GM18502 (cell line): ENCODE results near the gene SERAC1.
"Not testable (repeated sequence)": the region's sequence is repeated elsewhere in the genome, so short reads cannot be mapped to it uniquely, and the experiment has no call there.

ENCODE experiments used
- ATAC-seq: cut with Tn5 transposase; IDR thresholded peaks from one replicate; pipeline ENCODE4 v1.9.1; 2021; ENCODE audit warnings: mild to moderate bottlenecking; ENCODE audit not compliant: unreplicated experiment, poor library complexity

The SERAC1 gene

DNA sequence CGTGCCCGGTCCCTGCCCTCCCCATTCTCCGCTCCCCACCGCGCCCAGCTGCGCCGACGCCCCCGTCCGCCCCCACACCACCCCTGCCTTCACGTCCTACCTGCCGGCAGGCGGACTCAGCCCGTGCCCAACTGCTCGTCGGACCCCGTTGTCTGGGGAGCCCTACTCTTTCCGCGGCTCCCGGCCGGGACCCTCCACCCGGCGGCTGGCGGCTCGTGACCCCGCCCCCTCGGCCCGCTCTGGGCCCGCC lies at the start of gene SERAC1:
SERAC1 (minus strand) TSS at position 223 of the 250 bp plus-strand sequence. CDS start 9,899 bp downstream, outside the sequence.
- ATAC-seq, result peak; percentile 52

DNA sequence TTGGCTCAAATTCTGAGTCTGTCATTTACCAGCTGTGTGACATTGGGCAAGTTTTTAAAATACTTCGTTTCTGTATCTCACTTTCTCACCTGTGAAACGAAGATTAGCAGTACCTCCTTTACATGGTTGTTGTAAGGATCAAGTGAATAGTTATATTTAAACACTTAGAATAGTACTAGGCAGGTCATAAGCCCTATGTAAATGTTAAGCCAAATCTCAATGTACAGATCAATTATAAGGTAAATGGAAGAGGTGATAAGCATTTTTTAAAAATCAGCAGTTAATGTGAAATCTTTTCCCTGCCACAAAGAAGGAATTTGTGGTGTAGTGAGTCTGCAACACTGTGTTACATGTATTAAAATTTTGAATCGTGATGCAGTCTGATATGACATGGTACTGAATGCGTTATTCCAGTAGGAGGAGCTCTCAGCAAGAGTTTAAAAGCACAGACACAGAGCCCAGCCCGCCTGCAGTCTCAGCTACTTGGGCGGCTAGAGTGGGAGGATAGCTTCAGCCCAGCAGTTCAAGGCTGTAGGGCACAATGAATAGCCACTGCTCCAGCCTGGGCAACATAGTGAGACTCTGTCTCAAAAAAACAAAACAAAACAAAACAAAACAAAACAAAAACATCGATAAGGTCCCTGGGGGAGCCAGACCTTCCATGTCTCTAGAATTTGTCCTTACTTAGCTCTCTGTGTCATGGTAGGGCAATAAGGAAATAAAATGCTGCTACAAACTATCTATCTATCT lies 46.0 kb upstream of the SERAC1 start:
- ATAC-seq, result peak; percentile 94

DNA sequence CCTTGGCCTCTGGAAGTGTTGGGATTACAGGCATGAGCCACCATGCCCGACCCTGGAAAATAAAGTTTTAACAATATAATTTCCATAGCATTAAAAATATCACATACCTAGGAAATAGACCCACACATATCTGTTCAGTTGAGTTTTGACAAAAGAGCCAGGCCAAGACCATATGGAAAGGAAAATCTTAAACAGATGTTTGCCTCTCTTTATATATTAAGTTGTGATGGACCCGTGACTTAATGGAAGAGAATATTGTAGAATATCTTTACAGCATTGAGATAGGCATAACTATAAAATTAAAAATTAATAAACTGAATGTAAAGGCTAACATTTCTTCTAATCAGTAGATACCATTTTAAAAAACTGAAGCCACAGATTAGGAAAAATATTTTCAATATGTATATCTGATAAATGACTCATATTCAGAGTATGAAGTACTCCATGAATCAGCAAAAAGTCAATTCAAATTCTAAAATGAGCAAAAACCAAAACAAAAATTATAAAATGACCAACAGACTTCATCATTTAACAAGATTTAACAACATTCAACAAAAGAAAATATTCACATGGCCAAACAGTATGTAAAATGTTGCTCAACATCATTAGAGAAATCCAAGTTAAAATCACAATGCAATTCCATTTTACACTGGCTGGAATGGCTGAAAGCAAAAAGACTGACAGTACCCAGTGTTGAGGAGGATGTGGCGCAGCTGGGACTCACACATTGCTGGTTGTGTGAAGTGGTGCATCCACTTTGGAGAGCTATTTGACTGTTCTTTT lies 43.4 kb upstream of the SERAC1 start:
- no peak for ATAC-seq

DNA sequence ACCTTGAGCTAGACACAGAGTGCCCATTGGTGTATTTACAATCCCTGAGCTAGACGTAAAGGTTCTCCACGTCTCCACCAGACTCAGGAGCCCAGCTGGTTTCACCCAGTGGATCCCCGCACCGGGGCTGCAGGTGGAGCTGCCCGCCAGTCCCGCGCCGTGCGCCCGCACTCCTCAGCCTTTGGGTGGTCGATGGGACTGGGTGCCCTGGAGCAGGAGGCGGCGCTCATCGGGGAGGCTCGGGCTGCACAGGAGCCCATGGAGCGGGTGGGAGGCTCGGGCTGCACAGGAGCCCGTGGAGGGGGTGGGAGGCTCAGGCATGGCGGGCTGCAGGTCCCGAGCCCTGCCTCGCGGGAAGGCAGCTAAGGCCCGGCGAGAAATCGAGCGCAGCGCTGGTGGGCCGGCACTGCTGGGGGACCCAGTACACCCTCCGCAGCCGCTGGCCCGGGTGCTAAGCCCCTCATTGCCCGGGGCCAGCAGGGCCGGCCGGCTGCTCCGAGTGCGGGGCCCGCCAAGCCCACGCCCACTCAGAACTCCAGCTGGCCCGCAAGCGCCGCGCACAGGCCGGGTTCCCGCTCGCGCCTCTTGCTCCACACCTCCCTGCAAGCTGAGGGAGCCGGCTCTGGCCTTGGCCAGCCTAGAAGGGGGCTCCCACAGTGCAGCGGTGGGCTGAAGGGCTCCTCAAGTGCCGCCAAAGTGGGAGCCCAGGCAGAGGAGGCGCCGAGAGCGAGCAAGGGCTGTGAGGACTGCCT lies 41.7 kb upstream of the SERAC1 start:
- not testable (repeated sequence) for ATAC-seq

DNA sequence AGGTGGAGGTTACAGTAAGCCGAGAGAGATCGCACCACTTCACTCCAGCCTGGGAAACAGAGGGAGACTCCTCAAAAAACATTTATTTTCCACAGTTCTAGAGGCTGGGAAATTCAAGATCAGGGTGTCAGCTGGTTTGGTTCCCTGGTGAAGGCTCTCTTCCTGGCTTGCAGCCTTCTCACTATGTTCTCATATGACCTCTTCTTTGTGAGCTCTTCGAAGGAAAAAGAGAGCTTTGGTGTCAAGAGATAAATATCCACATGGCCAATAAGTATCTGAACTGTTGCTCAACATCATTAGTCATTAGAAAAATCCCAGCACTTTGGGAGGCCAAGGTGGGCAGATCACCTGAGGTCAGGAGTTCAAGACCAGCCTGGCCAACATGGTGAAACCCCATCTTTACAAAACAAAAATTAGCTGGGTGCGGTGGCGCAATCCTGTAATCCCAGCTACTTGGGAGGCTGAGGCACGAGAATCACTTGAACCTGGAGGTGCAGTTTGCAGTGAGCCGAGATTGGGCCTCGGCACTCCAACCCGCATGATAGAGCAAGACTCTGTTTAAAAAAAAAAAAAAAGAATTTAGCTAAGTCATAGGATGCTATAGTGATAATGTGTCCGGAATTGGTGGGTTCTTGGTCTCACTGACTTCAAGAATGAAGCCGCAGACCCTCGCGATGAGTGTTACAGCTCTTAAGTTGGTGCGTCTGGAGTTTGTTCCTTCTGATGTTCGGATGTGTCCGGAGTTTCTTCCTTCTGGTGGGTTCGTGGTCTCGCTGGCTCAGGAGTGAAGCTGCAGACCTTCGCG lies 40.4 kb upstream of the SERAC1 start:
- not testable (repeated sequence) for ATAC-seq

DNA sequence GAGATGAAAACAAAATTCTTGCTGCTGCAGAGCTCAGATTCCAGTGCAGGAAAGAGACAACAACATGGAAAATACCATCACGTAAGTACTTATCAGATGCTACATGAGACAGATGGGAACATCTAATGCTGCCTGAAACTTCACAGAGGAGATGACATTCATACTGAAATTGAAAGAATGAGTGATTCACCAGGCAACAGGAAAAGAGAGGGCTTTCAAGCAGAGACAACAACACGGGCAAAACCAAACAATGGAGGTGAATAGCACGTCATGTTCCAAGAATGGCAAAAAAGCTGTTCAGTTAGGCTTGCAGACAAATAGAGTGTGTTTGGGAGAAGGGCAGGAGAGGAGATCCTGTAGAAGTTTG lies 39.3 kb upstream of the SERAC1 start:
- ATAC-seq, result peak; percentile 95

DNA sequence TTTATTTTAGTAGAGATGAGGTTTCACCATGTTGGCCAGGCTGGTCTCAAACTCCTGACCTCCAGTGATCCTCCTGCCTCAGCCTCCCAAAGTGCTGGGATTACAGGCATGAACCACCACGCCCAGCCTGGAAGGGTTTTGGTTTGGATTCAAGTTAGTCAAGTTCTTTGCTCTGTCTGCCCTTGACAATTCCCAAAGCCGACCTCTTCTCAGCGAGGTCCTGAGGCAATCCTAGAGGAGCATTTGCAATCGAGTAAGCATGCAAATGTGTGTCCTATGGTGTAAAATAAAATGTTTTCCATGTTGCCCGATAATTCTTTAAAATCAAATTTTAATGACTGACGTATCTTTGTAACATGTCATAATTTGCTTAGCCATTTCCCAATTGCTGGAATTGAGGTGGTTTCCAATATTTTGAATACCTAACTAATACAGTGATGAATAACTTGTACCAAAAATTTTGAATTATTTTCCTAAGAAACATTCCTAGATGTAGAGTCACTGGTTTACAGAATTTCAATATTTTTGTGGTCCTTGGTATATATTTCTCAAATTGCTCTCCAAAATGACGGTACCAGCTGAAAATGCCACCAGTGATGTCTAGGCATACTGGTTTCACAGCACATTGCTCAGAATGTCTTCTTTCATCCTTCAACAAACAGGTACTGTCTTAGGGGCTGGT lies 38.8 kb upstream of the SERAC1 start:
- ATAC-seq, result peak; percentile 45

DNA sequence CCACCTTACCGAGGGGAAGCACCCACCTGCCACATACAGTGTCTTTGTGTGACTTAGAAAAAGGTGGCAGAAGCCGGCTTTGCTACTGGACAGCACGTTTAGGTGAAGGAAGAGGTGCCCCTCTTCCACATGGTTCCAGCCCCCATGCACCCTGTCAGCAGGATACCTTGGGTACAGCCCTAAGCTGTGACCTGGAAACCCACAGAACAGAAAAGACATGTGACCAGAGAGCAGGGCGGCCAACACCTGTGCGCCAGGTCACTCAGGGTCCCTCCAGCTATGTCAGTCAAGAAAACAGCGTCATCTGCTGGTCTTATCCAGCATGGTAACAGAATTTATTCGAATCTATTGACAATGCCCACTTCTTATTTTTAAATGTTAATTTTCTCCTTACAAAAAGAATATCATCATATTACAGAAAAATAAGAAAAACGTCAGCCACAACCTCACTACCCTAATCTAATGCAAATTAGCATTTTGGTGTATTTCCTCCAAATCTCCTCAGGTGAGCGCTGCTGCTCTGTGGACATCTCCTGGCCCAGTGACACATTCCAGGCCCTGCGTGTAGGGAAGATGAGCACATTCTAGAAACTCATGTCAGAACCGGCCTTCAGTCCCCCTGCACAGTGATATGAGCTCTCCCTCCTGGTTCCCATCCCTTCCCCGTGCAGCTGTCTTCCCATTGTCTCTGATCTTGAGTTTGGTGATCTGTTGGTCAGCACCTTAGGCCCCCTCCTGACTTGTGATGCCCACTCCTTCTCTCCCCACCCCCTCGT lies 37.3 kb upstream of the SERAC1 start:
- ATAC-seq, result no peak

DNA sequence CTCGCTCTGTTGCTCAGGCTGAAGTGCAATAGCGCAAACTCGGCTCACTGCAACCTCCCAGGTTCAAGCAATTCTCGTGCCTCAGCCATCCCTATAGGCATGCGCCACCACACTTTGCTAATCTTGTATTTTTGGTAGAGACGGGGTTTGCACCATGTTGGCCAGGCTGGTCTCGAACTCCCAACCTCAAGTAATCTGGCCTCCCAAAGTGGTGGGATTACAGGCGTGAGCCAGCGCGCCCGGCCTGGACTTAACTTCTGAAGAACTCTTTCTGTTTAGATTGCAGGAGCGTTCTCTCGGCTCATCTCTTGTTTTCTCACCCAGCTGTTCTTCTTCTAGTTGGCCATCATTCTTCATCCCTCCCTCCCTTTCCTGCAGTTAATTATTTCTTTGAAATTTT lies 30.4 kb upstream of the SERAC1 start:
- no peak for ATAC-seq

DNA sequence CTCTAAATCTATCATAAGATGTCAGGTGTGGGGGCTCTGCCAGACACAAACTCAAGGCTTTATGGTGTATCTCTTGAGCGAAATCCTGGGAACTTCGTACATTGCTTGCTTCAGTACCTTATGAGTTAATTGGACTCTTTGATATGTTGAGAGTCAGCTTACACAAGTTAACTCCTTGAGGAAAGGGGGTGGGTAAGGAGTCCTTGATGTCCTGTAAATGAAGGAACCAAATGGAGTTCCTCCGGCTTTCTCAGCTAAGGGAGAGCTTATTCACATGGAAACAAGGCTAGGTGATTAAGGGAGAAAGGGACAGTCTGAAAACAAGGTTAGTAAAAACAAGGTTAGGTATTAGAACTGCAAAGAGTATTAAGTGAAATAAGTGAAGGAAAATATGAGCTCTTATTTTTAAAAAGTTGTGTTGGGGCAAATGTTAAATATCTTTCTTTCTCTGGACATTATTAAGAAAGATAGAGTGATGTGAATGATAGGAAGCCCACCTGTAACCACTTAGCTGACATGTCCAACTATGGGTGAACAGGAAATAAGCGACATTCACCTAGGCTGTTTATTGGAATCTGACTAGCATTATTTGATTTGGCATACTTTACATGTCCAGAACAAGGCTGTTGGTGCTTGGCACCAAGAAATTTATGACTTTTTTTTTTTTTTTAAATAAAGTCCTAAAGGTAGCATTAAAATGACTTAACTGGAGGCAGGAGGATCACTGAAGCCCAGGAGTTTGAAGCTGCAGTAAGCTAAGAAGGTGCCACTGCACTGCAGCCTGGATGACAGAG lies 26.6 kb upstream of the SERAC1 start:
- no peak for ATAC-seq

DNA sequence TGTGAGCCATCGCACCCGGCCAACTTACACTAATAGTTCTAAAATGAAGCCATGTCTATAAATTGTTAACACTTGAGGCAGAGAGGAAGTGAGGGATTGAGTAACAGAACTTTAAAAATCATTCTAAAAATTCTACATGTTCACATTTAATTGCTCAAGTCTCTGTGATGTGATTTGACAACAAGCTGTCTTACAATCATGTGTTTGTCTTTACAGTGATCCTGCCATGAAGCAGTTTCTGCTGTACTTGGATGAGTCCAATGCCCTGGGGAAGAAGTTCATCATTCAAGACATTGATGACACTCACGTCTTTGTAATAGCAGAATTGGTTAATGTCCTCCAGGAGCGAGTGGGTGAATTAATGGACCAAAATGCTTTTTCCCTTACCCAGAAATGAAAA lies 23.7 kb upstream of the SERAC1 start:
- ATAC-seq, result no peak

DNA sequence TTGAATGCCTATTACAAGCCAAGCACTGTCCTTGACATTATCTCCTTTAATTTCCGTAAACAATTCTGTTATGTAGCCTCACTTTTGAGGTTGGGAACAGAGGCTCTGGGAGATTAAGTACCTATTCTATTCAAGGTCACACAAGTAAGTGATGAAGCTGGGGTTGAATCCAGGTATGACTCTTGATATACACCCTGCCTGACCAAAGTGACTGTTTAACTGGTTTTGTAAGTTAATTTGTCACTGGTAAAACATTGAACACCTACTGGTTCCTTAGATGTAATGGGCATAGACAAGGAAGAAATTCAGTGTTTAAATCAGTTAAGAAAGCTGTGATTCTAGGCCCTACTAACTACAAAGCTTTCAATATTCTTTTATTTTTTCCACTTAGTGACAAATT lies 23.0 kb upstream of the SERAC1 start:
- no peak for ATAC-seq

DNA sequence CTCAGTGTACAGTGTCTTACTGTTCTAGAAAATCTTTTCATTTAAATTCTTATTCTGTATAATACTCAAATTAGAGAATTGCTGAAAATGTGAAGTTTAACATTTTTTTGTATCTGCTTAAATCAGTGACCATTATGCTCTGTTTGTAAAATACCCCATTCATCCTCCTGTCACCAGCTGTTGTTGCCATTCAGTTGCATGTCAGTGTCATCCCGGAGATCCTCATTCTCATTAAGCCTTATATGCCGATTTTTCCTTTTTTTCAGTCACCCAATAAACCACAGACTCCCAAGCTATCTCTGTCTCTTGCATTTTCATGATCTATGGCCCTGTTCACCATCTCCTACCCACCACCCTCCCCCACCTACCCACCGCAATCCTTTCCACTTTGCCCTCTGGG lies 20.5 kb upstream of the SERAC1 start:
- no peak for ATAC-seq

DNA sequence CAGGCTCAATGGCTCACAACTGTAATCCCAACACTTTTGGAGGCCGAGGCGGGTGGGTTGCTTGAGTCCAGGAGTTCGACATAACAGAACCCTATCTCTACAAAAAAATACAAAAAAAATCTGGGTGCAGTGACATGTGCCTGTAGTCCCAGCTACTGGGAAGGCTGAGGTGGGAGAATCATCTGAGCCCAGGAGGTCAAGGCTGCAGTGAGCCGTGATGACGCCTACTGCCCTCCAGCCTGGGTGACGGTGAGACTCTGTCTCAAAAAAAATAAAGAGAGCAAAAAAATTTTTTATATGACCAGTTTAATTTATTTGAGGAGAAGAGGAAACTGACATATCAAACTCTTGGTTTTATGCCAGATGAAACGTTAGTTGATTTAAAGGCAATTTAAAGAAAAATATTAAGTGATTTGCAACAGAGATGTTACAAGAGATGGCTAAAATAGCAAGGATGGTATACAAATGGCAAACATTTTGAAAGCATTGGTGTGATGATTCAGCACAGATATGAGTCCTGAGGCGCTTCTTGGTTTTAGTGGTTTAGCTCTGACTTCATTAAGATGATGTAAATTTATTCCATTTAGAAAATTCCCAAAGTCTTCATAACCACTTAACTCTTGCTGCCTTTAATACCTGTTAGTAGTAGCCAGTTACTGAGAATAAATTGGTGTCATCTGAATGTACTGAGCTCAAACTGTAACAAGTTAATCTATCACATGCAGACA lies 17.8 kb upstream of the SERAC1 start:
- no peak for ATAC-seq

DNA sequence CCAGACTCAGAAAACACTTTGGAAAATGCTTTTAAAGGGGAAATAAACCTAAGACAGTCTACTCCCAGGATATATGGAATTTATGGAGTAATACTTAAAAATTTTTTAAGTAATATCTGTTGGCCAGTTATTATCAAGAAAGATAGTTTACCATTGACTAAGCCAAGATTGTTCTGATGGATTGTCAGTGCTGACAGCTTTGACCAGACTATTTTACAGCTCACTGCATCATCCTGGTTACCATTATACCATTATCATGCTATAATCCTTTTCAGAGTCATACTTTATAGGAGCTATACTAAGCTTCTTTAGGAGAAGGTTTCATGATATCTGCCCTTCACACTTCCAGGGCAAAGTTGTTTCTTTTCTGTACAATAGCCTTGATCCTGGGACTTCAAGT lies 16.5 kb upstream of the SERAC1 start:
- no peak for ATAC-seq

DNA sequence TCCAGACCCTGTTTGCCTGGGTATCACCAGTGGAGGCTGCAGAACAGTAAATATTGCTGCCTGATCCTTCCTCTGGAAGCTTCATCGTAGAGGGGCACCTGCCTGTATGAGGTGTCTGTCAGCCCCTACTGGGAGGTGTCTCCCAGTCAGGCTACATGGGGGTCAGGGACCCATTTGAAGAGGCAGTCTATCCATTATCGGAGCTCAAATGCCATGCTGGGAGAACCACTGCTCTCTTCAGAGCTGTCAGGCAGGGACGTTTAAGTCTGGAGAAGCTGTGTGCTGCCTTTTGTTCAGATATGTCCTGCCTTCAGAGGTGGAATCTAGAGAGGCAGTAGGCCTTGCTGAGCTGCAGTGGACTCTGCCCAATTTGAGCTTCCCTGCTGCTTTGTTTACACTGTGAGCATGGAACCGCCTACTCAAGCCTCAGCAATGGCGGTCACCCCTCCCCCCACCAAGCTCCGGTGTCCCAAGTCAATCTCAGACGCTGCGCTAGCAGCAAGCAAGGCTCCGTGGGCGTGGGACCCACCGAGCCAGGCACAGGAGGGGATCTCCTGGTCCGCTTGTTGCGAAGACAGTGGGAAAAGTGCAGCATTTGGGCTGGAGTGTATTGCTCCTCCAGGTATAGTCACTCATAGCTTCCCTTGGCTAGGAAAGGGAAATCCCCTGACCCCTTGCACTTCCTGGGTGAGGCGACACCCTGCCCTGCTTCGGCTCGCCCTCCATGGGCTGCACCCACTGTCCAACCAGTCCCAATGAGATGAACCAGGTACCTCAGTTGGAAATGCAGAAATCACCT lies 15.3 kb upstream of the SERAC1 start:
- not testable (repeated sequence) for ATAC-seq

DNA sequence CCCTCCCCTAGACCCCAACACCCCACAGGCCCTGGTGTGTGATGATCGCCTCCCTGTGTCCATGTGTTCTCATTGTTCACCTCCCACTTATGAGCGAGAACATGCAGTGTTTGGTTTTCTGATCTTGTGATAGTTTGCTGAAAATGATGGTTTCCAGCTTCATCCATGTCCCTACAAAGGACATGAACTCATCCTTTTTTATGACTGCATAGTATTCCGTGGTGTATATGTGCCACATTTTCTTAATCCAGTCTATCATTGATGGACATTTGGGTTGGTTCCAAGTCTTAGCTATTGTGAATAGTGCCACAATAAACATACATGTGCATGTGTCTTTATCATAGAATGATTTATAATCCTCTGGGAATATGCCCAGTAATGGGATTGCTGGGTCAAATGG lies 9.7 kb upstream of the SERAC1 start:
- not testable (repeated sequence) for ATAC-seq
